Measurements from ENCODE around the gene AMH.
A peak's percentile ranks its signal among the peaks of the same experiment; 100 is the strongest.

AMH gene

DNA sequence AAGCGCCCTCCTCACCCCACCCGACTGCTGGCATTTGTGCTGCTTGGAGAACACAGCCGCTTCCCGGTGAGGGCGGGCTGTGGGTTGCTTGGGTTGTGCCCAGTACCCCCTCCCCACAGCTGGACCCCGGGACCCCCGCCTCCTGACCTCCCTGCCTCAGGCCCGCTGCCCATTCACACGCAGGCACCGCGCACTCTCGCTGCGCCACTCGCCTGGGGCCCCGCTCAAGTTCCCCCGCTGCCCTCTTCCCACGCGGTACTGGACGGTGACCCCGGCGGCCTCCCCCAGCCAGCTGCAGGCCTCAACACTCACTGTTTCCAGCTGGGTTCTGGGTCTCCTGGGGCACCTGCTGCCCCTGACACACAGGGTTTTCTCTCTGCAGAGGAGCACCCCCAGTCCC is 29.4 kb upstream of the AMH start:
- POLR2A ChIA-PET: no interaction called here
- TF ChIP-seq, protein P1, sequence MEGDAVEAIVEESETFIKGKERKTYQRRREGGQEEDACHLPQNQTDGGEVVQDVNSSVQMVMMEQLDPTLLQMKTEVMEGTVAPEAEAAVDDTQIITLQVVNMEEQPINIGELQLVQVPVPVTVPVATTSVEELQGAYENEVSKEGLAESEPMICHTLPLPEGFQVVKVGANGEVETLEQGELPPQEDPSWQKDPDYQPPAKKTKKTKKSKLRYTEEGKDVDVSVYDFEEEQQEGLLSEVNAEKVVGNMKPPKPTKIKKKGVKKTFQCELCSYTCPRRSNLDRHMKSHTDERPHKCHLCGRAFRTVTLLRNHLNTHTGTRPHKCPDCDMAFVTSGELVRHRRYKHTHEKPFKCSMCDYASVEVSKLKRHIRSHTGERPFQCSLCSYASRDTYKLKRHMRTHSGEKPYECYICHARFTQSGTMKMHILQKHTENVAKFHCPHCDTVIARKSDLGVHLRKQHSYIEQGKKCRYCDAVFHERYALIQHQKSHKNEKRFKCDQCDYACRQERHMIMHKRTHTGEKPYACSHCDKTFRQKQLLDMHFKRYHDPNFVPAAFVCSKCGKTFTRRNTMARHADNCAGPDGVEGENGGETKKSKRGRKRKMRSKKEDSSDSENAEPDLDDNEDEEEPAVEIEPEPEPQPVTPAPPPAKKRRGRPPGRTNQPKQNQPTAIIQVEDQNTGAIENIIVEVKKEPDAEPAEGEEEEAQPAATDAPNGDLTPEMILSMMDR (IDR thresholded peaks at IDR 0.05; ENCODE audit: control extremely low read depth, extremely low read depth, low read depth, missing control alignments): no peak
- CTCF ChIA-PET: interaction anchor here (1.9 kb wide), 1 partner anchor 63 kb away, joined by 5 read pairs; no protein-coding TSS in a partner anchor
- no peak for DNase-seq (ENCODE audit: extremely low spot score)

DNA sequence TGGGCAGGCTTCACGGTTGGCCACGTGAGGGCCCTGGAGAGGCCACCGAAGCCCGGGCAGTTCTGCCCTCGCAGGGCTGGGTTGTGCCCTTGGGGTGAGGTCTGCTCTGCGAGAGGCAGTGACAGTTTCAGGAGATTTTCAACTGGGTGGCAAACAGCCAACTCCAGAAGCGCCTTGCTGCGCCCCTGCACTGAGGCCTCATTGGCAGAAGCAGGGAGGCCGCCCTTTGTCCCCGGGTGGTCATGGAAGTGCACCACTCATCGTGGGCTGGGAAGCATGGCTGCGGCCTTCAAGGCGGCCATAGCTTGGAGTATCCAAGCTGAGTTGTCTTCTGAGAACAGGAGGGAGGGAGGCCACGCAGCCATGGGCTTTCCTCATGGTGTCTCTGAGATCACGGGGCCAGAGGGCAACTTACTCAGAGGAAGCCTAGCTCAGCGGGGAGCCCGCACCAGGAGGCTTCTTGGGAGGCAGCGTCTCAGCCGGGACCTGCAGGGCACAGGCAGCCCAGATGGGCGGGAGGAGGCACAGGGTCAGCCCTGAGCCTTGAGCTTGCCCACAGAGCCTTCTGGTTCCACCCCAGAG is 27.8 kb upstream of the AMH start:
- no peak for DNase-seq (ENCODE audit: extremely low spot score)
- POLR2A ChIA-PET: no interaction called here
- CTCF ChIA-PET: interaction anchor here (1.3 kb wide), 1 partner anchor 9 kb away, joined by 3 read pairs; no protein-coding TSS in a partner anchor
- TF ChIP-seq, protein P1 (IDR thresholded peaks at IDR 0.05; ENCODE audit: control extremely low read depth, extremely low read depth, low read depth, missing control alignments): no peak

DNA sequence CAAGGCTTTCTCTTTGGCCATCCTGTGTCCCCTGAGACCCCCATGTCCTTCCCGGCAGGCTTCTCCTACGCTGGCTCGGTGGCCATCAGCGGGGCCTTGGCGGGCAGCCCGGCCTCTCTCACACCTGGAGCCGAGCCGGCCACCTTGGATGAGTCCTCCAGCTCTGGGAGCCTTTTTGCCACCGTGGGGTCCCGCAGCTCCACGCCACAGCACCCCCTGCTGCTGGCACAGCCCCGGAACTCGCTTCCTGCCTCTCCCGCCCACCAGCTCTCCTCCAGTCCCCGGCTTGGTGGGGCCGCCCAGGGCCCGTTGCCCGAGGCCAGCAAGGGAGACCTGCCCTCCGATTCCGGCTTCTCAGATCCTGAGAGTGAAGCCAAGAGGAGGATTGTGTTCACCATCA is 27.2 kb upstream of the AMH start:
- POLR2A ChIA-PET: no interaction called here
- CTCF ChIA-PET: interaction anchor here (1.3 kb wide), 1 partner anchor 8 kb away, joined by 3 read pairs; no protein-coding TSS in a partner anchor
- TF ChIP-seq, protein P1 (IDR thresholded peaks at IDR 0.05; ENCODE audit: control extremely low read depth, extremely low read depth, low read depth, missing control alignments): peak; percentile 6
- DNase-seq (ENCODE audit: extremely low spot score): no peak

DNA sequence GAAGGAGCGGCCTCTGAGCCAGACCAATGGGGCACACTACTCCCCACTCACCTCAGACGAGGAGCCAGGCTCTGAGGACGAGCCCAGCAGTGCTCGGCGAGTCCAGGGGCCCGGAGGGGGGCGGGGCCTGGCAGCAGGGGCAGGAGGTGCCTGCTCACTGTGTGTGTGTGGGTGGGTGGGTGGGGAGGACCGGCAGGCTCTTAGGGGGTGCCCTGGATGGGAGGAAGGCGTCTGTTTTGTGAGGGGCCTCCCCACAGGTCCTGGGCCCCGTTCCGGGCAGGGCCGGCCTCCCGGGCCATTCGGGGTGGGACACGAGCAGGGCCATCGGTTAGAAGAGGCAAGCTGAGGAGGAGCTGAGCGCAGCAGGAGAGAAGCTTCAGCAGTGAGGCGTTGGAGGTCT is 25.7 kb upstream of the AMH start:
- POLR2A ChIA-PET: no interaction called here
- no peak for DNase-seq (ENCODE audit: extremely low spot score)
- CTCF ChIA-PET: interaction anchor here (1.5 kb wide), 1 partner anchor 30 kb away, joined by 3 read pairs; no protein-coding TSS in a partner anchor
- TF ChIP-seq, protein P1 (IDR thresholded peaks at IDR 0.05; ENCODE audit: control extremely low read depth, extremely low read depth, low read depth, missing control alignments): no peak

DNA sequence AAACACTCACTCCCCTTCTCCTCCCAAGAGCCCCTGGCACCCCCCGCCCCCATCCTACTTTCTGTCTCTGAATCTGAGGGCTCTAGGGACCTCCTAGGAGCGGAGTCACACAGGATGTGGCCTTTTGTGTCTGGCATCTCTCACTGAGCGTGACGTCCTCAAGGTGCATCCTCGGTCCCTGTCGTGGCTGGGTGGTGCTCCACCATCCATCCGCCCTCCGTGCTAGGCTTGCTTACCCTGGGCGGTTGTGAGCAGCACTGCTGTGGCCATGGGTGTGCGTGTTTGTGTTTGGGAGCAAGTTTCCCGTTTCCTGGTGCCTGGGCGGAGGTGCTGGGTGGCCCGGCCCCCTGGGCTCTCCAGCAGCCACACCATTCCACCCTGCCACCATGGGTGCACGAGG is 25.2 kb upstream of the AMH start:
- TF ChIP-seq, protein P1 (IDR thresholded peaks at IDR 0.05; ENCODE audit: control extremely low read depth, extremely low read depth, low read depth, missing control alignments): no peak
- DNase-seq (ENCODE audit: extremely low spot score): no peak
- CTCF ChIA-PET: interaction anchor here (1.5 kb wide), 1 partner anchor 30 kb away, joined by 3 read pairs; no protein-coding TSS in a partner anchor
- POLR2A ChIA-PET: no interaction called here

DNA sequence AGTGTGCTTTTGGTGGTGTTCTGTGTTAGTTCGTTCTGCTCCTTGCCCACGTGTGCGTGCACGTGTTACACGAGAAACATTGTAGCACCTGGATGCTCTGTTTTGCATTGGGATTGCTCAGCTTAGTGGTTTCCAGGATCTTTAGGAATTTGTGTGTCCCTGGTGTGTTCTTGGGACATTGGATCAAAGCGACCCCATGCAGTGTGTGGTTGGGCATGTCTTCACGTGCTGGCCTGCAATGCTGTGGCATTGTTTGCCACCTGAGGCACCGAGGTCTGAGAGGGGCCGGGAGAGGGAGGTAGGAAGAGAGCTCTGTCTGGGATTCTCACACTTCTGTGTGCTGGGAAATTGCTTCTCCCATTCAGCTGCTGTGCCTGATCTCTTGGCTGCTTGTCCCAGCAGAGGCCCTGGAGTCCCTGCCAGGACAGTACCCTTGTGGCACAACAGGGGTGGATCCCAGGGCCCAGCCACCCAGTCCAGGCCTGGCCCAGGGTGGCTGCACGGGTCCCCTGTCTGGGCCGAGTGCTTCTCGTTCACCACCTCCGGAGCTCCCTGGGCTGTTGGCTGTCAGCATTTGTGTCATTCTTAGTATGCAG is 24.3 kb upstream of the AMH start:
- ChIA-PET POLR2A (interaction anchor here (0.5 kb wide), 1 partner anchor 193 kb away, joined by 3 read pairs; no protein-coding TSS in a partner anchor), CTCF (interaction anchor here (3.7 kb wide), 1 partner anchor 11 kb away, joined by 14 read pairs; the partner anchor contains the start of gene PLEKHJ1)
- TF ChIP-seq, protein P1 (IDR thresholded peaks at IDR 0.05; ENCODE audit: control extremely low read depth, extremely low read depth, low read depth, missing control alignments): no peak
- no peak for DNase-seq (ENCODE audit: extremely low spot score)

Data from GM10248 (cell line).